Fibroblast of villous mesenchyme (primary cell): ENCODE data around the gene MIDN. TPM values are rescaled to one million over a fixed set of nuclear protein-coding genes. Genes with fewer than 3 reads are reported as not detected.

Source experiments
- DNase-seq: peaks from one replicate; pipeline ENCODE4 v3.0.0-alpha.2; 2010; ENCODE audit warnings: low read depth
- H3K4me3 ChIP-seq: 2 replicates; pipeline ENCODE4 v1.5.1; 2011; ENCODE audit warnings: low read depth, mild to moderate bottlenecking, low read length
- total RNA-seq: library from RNA; depleted of rRNA; stranded (reverse); fragments of >200 nt; gene quantifications from 2 replicates; pipeline ENCODE4 v1.2.3, GENCODE V29; 2012
- TF ChIP-seq, protein P1 (sequence below): IDR thresholded peaks from 2 replicates; pipeline ENCODE4 v1.5.1; 2012; ENCODE audit warnings: low read depth, mild to moderate bottlenecking, low read length; ENCODE audit not compliant: insufficient read depth

MIDN gene
- total RNA-seq, 1 donor, result 14.2 TPM

DNA sequence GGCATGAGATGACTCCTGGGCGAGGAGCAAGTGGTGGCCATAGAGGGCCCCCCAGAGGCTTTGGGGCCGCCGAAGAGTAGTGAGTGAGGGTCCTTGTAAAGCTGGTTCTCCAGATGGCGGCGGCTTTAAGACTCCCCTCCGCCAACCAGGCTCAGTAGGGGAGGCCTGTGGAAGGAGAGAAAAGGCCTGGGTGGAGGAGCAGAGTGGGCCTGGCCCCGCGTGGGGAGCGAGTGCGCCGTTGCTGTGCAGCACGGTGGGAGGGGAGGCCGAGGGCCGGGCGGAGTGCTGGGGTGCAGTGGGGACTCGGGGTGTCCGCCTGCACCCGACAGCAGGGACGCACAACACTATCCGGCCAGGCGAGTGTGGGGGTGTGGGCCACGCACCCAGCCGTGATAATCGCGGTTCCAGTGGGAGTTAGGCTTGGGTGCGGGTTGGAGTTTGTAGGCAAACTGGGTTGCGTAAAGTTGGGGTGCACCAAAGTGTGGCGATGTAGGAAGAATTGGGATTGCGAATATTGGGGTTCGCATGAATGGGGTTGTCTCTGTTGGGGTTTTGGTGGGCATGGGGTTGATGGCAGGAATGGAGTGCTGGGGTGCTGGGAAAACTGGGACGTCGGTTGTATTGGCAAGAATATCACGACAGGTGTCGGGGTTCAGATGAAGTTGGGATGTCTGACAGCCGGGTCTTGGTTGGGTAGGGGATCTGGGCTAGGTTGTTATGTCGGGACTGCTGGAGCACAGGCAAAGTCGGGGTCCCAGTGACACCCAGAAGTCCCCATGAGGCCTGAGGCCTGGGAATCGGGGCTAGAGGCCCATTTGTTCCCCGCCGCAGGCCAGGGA is 20.1 kb downstream of the MIDN start:
- no peak for DNase-seq
- TF ChIP-seq, protein P1, sequence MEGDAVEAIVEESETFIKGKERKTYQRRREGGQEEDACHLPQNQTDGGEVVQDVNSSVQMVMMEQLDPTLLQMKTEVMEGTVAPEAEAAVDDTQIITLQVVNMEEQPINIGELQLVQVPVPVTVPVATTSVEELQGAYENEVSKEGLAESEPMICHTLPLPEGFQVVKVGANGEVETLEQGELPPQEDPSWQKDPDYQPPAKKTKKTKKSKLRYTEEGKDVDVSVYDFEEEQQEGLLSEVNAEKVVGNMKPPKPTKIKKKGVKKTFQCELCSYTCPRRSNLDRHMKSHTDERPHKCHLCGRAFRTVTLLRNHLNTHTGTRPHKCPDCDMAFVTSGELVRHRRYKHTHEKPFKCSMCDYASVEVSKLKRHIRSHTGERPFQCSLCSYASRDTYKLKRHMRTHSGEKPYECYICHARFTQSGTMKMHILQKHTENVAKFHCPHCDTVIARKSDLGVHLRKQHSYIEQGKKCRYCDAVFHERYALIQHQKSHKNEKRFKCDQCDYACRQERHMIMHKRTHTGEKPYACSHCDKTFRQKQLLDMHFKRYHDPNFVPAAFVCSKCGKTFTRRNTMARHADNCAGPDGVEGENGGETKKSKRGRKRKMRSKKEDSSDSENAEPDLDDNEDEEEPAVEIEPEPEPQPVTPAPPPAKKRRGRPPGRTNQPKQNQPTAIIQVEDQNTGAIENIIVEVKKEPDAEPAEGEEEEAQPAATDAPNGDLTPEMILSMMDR, result no peak
- no peak overlapping the region for H3K4me3 ChIP-seq

DNA sequence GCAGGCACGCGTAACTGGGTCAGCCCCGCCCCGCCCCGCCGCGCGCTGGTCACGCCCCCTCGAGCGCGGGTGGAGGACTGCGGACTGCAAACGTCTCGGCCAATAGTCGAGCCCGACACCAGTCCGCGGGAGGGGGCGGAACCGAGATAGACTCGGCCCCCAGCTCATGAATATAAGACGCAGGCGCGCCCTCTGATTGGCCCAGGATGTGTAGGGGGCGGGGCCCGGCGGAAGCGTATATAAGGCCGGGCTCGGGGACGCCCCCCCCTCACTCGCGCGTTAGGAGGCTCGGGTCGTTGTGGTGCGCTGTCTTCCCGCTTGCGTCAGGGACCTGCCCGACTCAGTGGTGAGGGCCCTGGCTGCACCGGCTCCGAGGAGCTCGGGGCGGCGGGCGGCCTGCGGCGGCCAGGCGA is 20.7 kb downstream of the MIDN start, which contains the start of gene CIRBP:
Gene CIRBP, plus strand, starts transcription at position 268 of the 413 bp plus-strand sequence. CDS start 1,602 bp downstream, outside the sequence.
- DNase-seq, result peak; percentile 100
- peak within 1 kb of the TSS; percentile 82 for H3K4me3 ChIP-seq
- TF ChIP-seq, protein P1, result no peak

GRCh38 chr19:1269478-1270212 is 21.3 kb downstream of the MIDN start:
- TF ChIP-seq, protein P1, result no peak
- DNase-seq, result peak; percentile 84
- peak overlapping the region; percentile 82 for H3K4me3 ChIP-seq

DNA sequence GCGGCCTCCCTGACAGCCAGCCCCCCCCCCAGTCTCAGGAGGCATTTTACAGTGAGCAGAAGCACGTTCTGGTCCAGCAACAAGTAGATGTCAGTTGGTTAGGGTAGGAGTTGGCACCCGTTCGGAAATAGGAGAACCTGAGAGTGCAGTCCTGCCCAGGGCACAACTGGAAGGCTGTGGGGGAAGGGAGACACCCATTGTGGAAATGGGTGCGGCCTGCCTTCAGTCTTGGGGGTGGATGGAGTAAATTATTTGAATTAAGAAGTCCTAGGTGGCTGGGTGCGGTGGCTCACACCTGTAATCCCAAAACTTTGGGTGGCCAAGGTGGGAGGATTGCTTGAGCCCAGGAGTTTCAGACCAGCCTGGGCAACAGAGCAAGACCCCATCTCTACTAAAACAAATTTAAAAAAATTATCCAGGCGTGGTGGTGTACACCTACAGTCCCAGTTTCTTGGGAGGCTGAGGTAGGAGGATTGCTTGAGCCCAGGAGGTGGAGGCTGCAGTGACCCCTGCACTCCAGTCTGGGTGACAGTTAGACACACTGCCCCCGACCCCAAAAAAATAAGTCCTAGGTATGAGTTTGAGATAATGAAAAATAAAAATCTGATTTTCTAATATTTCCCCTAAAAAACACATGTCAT is 21.9 kb downstream of the MIDN start:
- no peak for DNase-seq
- H3K4me3 ChIP-seq, result peak overlapping the region; percentile 82
- TF ChIP-seq, protein P1, result no peak

- TF ChIP-seq, protein P1, result no peak
- peak overlapping the region; percentile 82 for H3K4me3 ChIP-seq
- no peak for DNase-seq
Measured at GRCh38 chr19:1270854-1271527, 22.6 kb downstream of the MIDN start.
